Vagina (tissue), 2 donors: ENCODE data around the gene DAB1. TPM values are rescaled to one million over a fixed set of nuclear protein-coding genes. Genes with fewer than 3 reads are reported as not detected.

Source experiments
- DNase-seq, 2 donors: peaks; one replicate each; pipeline ENCODE4 v3.0.0-alpha.2; 2017; ENCODE audit errors: extremely low spot score in 2 of 2
- H3K27ac ChIP-seq: fragments of 200-600 bp; sonication (generic); one replicate; pipeline ENCODE4 v1.5.1; 2019
- H3K27me3 ChIP-seq: fragments of 200-600 bp; sonication (generic); one replicate; pipeline ENCODE4 v1.5.1; 2019
- H3K36me3 ChIP-seq, 2 donors: fragments of 200-600 bp; sonication (generic); one replicate each; pipeline ENCODE4 v1.5.1; 2017 to 2019
- H3K4me1 ChIP-seq: fragments of 200-600 bp; sonication (generic); one replicate; pipeline ENCODE4 v1.5.1; 2019
- H3K4me3 ChIP-seq, 2 donors: fragments of 200-600 bp; sonication (generic); 1 replicate in 1 of 2; 2 replicates in 1 of 2; pipeline ENCODE4 v1.5.1; 2016 to 2019
- H3K9me3 ChIP-seq: fragments of 200-600 bp; sonication (generic); one replicate; pipeline ENCODE4 v1.5.1; 2019
- POLR2A ChIP-seq, 2 donors: fragments of 450-650 bp; IDR thresholded peaks; one replicate each; pipeline ENCODE4 v1.6.1; 2017; ENCODE audit warnings: antibody characterized with exemption in 2 of 2, mild to moderate bottlenecking in 2 of 2, moderate library complexity in 2 of 2
- POLR2AphosphoS5 ChIP-seq, 2 donors: sonication (generic); formaldehyde crosslinking; IDR thresholded peaks; one replicate each; pipeline ENCODE4 v1.9.0; 2017; ENCODE audit warnings: antibody characterized with exemption in 2 of 2, mild to moderate bottlenecking in 2 of 2, low read depth in 1 of 2; ENCODE audit not compliant: insufficient read depth in 1 of 2
- intact Hi-C: fragments of 100-400 bp; cut with DNase I; formaldehyde crosslinking; loops from one replicate; pipeline ENCODE4 v1.15.1; 2023
- total RNA-seq: library from RNA; depleted of rRNA; stranded (reverse); fragments of >200 nt; gene quantifications from one replicate; pipeline ENCODE4 v1.2.3, GENCODE V29; 2016
- TF ChIP-seq, protein P1 (sequence below), 3 experiments: fragments of 450-650 bp in 2 of 3; fragments of 200-600 bp in 1 of 3; sonication (generic) in 1 of 3; IDR thresholded peaks; one replicate each; pipeline ENCODE4 v1.5.1; 2017 to 2019; ENCODE audit warnings: antibody characterized with exemption in 3 of 3, mild to moderate bottlenecking in 2 of 3, moderate library complexity in 2 of 3

DAB1 gene
- total RNA-seq, 1 donor from 2014 or later = 0.25 TPM

DNA sequence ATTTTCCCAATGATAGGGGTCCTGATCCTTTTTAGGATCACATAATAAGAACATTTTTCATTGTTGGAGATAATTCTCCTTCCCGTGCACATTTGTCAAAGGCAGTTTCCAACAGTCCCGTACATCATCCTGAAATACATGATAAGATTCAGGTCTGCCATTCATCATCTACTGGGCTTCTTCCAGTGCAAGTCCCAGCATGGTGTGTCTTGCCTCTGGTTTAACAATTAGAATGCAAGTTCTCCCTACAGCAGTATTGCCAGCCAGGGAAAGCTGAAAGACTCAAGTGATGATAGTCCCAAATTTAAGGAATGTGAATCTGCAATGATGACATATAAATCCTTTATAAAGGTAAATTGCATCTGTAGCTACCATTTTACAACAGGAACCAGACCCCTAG lies 146.2 kb downstream of the DAB1 start:
- H3K27ac ChIP-seq = no peak overlapping the region
- H3K4me3 ChIP-seq = no peak overlapping the region
- no peaks in the 10 kb centered on the region for H3K27me3 ChIP-seq
- no peaks in the 10 kb centered on the region for H3K4me1 ChIP-seq
- H3K36me3 ChIP-seq = no peaks in the 10 kb centered on the region
- no peaks in the 10 kb centered on the region for H3K9me3 ChIP-seq
- TF ChIP-seq POLR2A (IDR thresholded peaks at IDR 0.05) (no peak), POLR2AphosphoS5 (IDR thresholded peaks at IDR 0.05; ENCODE audit: insufficient read depth in 1 of 2, low read depth in 1 of 2) (no peak)
- TF ChIP-seq, protein P1, sequence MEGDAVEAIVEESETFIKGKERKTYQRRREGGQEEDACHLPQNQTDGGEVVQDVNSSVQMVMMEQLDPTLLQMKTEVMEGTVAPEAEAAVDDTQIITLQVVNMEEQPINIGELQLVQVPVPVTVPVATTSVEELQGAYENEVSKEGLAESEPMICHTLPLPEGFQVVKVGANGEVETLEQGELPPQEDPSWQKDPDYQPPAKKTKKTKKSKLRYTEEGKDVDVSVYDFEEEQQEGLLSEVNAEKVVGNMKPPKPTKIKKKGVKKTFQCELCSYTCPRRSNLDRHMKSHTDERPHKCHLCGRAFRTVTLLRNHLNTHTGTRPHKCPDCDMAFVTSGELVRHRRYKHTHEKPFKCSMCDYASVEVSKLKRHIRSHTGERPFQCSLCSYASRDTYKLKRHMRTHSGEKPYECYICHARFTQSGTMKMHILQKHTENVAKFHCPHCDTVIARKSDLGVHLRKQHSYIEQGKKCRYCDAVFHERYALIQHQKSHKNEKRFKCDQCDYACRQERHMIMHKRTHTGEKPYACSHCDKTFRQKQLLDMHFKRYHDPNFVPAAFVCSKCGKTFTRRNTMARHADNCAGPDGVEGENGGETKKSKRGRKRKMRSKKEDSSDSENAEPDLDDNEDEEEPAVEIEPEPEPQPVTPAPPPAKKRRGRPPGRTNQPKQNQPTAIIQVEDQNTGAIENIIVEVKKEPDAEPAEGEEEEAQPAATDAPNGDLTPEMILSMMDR (IDR thresholded peaks at IDR 0.05) = no peak
- intact Hi-C loops = no loop called here
- DNase-seq = no peak

- Histone ChIP-seq H3K4me3 (no peak overlapping the region), H3K36me3 (no peaks in the 10 kb centered on the region), H3K27ac (no peak overlapping the region), H3K9me3 (no peaks in the 10 kb centered on the region), H3K4me1 (no peaks in the 10 kb centered on the region), H3K27me3 (no peaks in the 10 kb centered on the region)
- TF ChIP-seq, protein P1 (IDR thresholded peaks at IDR 0.05) = no peak
- TF ChIP-seq POLR2A (IDR thresholded peaks at IDR 0.05) (no peak), POLR2AphosphoS5 (IDR thresholded peaks at IDR 0.05; ENCODE audit: insufficient read depth in 1 of 2, low read depth in 1 of 2) (no peak)
- intact Hi-C loops = no loop called here
- DNase-seq = no peak
Measured at GRCh38 chr1:57276918-57277317, 146.9 kb downstream of the DAB1 start.

- Histone ChIP-seq H3K4me3 (no peak overlapping the region), H3K4me1 (no peaks in the 10 kb centered on the region), H3K36me3 (no peaks in the 10 kb centered on the region), H3K27me3 (no peaks in the 10 kb centered on the region), H3K27ac (no peak overlapping the region), H3K9me3 (no peaks in the 10 kb centered on the region)
- TF ChIP-seq, protein P1 (IDR thresholded peaks at IDR 0.05) = no peak
- no peak for TF ChIP-seq POLR2A (IDR thresholded peaks at IDR 0.05)
- TF ChIP-seq POLR2AphosphoS5 (IDR thresholded peaks at IDR 0.05; ENCODE audit: insufficient read depth in 1 of 2, low read depth in 1 of 2) = no peak
- DNase-seq = no peak
- intact Hi-C loops = no loop called here
Measured at GRCh38 chr1:57272601-57273000, 151.3 kb downstream of the DAB1 start.

DNA sequence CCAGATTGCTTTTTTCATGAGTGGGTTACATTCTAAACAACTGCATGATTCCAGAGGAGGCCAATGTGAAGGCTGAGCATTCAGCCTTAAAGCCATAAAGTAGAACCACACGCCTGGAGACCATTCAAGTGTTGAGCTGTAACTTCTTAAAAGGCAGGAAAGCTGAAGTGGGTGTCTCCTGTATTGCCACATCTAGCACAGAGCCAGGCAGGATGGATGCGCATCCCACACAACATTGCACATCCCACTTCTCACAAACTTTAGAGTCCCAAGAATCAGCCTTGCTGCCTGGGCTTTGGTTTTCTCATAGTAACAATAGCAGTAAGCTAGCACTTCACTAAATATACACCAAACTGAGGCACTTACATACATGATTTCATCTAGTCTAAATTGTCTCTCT lies 151.7 kb downstream of the DAB1 start:
- intact Hi-C loops = no loop called here
- DNase-seq = no peak
- no peaks in the 10 kb centered on the region for H3K4me1 ChIP-seq
- no peaks in the 10 kb centered on the region for H3K27me3 ChIP-seq
- no peak overlapping the region for H3K4me3 ChIP-seq
- TF ChIP-seq POLR2A (IDR thresholded peaks at IDR 0.05) (no peak), POLR2AphosphoS5 (IDR thresholded peaks at IDR 0.05; ENCODE audit: insufficient read depth in 1 of 2, low read depth in 1 of 2) (no peak)
- TF ChIP-seq, protein P1 (IDR thresholded peaks at IDR 0.05) = no peak
- no peaks in the 10 kb centered on the region for H3K36me3 ChIP-seq
- no peaks in the 10 kb centered on the region for H3K9me3 ChIP-seq
- H3K27ac ChIP-seq = no peak overlapping the region

DNA sequence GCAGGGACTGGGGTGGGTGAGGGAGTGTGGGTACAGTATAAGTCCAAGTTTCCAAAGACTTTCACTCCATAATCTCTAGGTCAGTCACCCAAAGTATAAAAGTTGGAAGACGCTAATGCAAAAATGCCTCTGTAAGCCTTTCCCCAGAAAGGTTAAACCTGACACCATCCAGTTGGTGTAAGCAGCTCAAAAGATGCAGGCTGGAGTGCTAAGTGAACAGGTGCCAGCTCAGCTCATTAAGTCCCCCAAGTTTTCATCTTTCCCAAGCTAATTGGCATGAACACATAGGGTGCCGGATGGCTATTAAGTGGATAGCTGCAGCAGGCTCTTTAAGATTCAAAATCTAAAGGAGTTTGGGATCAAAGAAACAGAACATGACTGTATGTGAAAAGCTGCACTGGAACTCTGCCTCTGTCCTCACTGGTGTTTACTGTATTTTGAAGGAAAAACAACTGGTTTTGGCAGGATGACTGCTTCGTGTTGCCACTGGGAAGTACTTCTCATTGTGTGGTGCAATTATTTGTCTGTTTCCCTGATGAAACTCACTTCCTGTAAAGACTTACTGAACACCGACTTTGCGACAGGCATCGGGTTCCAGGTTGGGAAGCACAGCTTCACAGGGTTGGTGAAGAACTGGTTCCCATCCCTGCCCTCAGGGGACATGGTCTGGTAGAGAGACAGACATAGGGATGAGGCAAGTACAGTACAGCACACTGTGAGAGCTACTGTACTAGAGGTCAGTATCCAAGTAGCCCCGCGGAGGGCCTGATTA lies 152.7 kb downstream of the DAB1 start:
- Histone ChIP-seq H3K27me3 (no peaks in the 10 kb centered on the region), H3K36me3 (no peaks in the 10 kb centered on the region), H3K4me1 (no peaks in the 10 kb centered on the region), H3K4me3 (no peak overlapping the region), H3K27ac (no peak overlapping the region), H3K9me3 (no peaks in the 10 kb centered on the region)
- DNase-seq = no peak
- intact Hi-C loops = no loop called here
- no peak for TF ChIP-seq POLR2AphosphoS5 (IDR thresholded peaks at IDR 0.05; ENCODE audit: insufficient read depth in 1 of 2, low read depth in 1 of 2)
- no peak for TF ChIP-seq POLR2A (IDR thresholded peaks at IDR 0.05)
- TF ChIP-seq, protein P1 (IDR thresholded peaks at IDR 0.05) = no peak
